Erythroblast (primary cell): ENCODE results near the gene MAP1B.

Experiments used
- GATA1 ChIP-seq: IDR thresholded peaks from 2 replicates; pipeline ENCODE4 v1.6.1; 2011; ENCODE audit warnings: low read depth, mild to moderate bottlenecking, control low read depth, low read length, moderate library complexity
- POLR2A ChIP-seq: IDR thresholded peaks from 2 replicates; pipeline ENCODE4 v1.6.1; 2011; ENCODE audit warnings: mild to moderate bottlenecking, low read length

DNA sequence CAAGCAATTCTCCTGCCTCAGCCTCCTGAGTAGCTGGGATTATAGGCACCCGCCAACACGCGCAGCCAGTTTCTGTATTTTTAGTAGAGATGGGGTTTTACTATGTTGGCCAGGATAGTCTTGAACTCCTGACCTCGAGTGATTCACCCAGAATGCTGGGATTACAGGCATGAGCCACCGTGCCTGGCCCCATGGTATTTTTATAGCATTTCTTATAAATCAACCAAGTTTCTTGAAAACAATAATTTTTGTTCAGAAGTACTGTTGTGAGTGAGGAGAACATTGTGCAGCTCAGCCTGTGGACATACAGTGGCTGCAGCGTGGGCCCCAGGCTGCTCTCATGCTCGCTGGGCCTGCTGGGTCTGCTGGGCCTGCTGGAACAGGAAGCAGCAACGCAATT, 45.3 kb downstream of the MAP1B start:
- TF ChIP-seq POLR2A (no peak), GATA1 (no peak)
